GM21576 (cell line): Measurements from ENCODE around the gene EPC2.
"Not testable (repeated sequence)": the region's sequence is repeated elsewhere in the genome, so short reads cannot be mapped to it uniquely, and the experiment has no call there.

ENCODE experiments used
- ATAC-seq: cut with Tn5 transposase; IDR thresholded peaks from one replicate; pipeline ENCODE4 v1.9.1; 2021; ENCODE audit warnings: mild to moderate bottlenecking, moderate library complexity; ENCODE audit not compliant: unreplicated experiment

EPC2 gene

GRCh38 chr2:148721520-148721931, 77.0 kb downstream of the EPC2 start:
- no peak for ATAC-seq

GRCh38 chr2:148721991-148722777, 77.6 kb downstream of the EPC2 start:
- no peak for ATAC-seq

GRCh38 chr2:148725564-148725963, 81.0 kb downstream of the EPC2 start:
- ATAC-seq = no peak

- ATAC-seq = peak; percentile 79
Measured at GRCh38 chr2:148726228-148726627, 81.7 kb downstream of the EPC2 start.

GRCh38 chr2:148730085-148730484, 85.5 kb downstream of the EPC2 start:
- ATAC-seq = no peak

- ATAC-seq = no peak
Measured at GRCh38 chr2:148737742-148738141, 93.2 kb downstream of the EPC2 start.

GRCh38 chr2:148739454-148740105, 95.0 kb downstream of the EPC2 start:
- ATAC-seq = no peak

GRCh38 chr2:148742373-148742772, 97.8 kb downstream of the EPC2 start:
- ATAC-seq = no peak

GRCh38 chr2:148745151-148745851, 100.8 kb downstream of the EPC2 start:
- no peak for ATAC-seq

GRCh38 chr2:148746973-148747372, 102.4 kb downstream of the EPC2 start:
- ATAC-seq = no peak

- ATAC-seq = no peak
Measured at GRCh38 chr2:148751907-148752306, 107.4 kb downstream of the EPC2 start.

- no peak for ATAC-seq
Measured at GRCh38 chr2:148752977-148753376, 108.4 kb downstream of the EPC2 start.

GRCh38 chr2:148754864-148755263, 110.3 kb downstream of the EPC2 start:
- no peak for ATAC-seq

GRCh38 chr2:148756292-148756975, 111.9 kb downstream of the EPC2 start:
- ATAC-seq = no peak

- ATAC-seq = no peak
Measured at GRCh38 chr2:148764815-148765214, 120.3 kb downstream of the EPC2 start.

GRCh38 chr2:148770047-148770446, 125.5 kb downstream of the EPC2 start:
- ATAC-seq = no peak

GRCh38 chr2:148781544-148781943, 137.0 kb downstream of the EPC2 start:
- ATAC-seq = no peak

GRCh38 chr2:148789059-148789458, 144.5 kb downstream of the EPC2 start:
- ATAC-seq = no peak

GRCh38 chr2:148790172-148790571, 145.6 kb downstream of the EPC2 start:
- not testable (repeated sequence) for ATAC-seq

- ATAC-seq = no peak
Measured at GRCh38 chr2:148794558-148794957, 150.0 kb downstream of the EPC2 start.
